ENCODE data around the gene SLC22A13. TPM values are rescaled to one million over a fixed set of nuclear protein-coding genes. Genes with fewer than 3 reads are reported as not detected.

Gene SLC22A13
- polyA plus RNA-seq, 1 donor from 2014 or later: not detected

GRCh38 chr3:38276081-38276916 is 10.7 kb downstream of the SLC22A13 start:
- Histone ChIP-seq H3K79me2 (replicated peaks; ENCODE audit: insufficient read depth, low read length) (no peaks in the 10 kb centered on the region), H3K27me3 (ENCODE audit: insufficient read depth, low read depth, low read length) (no peaks in the 10 kb centered on the region), H4K20me1 (ENCODE audit: insufficient read depth) (no peaks in the 10 kb centered on the region), H3K9ac (ENCODE audit: low read length) (no peak overlapping the region), H3K36me3 (ENCODE audit: insufficient read depth, low read length) (no peaks in the 10 kb centered on the region), H3F3A (ENCODE audit: insufficient read depth, low read length, poor library complexity, severe bottlenecking) (no peaks in the 10 kb centered on the region), H3K9me2 (ENCODE audit: insufficient read depth, low read length) (no peaks in the 10 kb centered on the region), H3K9me3 (ENCODE audit: low read length) (no peaks in the 10 kb centered on the region), H2AFZ (ENCODE audit: low read depth, low read length) (no peak overlapping the region), H3K4me2 (ENCODE audit: low read length) (no peak overlapping the region), H3K4me3 (ENCODE audit: low read length) (no peak overlapping the region), H3K27ac (ENCODE audit: low read length) (no peak overlapping the region)
- no peak for TF ChIP-seq RAD21 (conservative IDR thresholded peaks at IDR 0.05)

GRCh38 chr3:38276917-38277630 is 11.5 kb downstream of the SLC22A13 start:
- H3K9me2 ChIP-seq (ENCODE audit: insufficient read depth, low read length): no peaks in the 10 kb centered on the region
- no peak overlapping the region for H2AFZ ChIP-seq (ENCODE audit: low read depth, low read length)
- H3K36me3 ChIP-seq (ENCODE audit: insufficient read depth, low read length): no peaks in the 10 kb centered on the region
- no peaks in the 10 kb centered on the region for H4K20me1 ChIP-seq (ENCODE audit: insufficient read depth)
- H3K4me2 ChIP-seq (ENCODE audit: low read length): no peak overlapping the region
- no peak overlapping the region for H3K9ac ChIP-seq (ENCODE audit: low read length)
- TF ChIP-seq RAD21 (conservative IDR thresholded peaks at IDR 0.05): no peak
- TF ChIP-seq MXI1 (conservative IDR thresholded peaks at IDR 0.05; ENCODE audit: poor library complexity, severe bottlenecking): no peak
- TF ChIP-seq POLR2AphosphoS5 (IDR thresholded peaks at IDR 0.05): no peak
- no peak for TF ChIP-seq EP300 (conservative IDR thresholded peaks at IDR 0.05; ENCODE audit: poor library complexity, severe bottlenecking)
- TF ChIP-seq EZH2 (IDR thresholded peaks at IDR 0.05; ENCODE audit: borderline replicate concordance, insufficient read depth, low read length, poor library complexity, severe bottlenecking): no peak
- no peak overlapping the region for H3K27ac ChIP-seq (ENCODE audit: low read length)
- no peaks in the 10 kb centered on the region for H3F3A ChIP-seq (ENCODE audit: insufficient read depth, low read length, poor library complexity, severe bottlenecking)
- no peaks in the 10 kb centered on the region for H3K9me3 ChIP-seq (ENCODE audit: low read length)
- H3K4me3 ChIP-seq (ENCODE audit: low read length): no peak overlapping the region
- no peaks in the 10 kb centered on the region for H3K27me3 ChIP-seq (ENCODE audit: insufficient read depth, low read depth, low read length)
- no peaks in the 10 kb centered on the region for H3K79me2 ChIP-seq (replicated peaks; ENCODE audit: insufficient read depth, low read length)

- Histone ChIP-seq H3F3A (ENCODE audit: insufficient read depth, low read length, poor library complexity, severe bottlenecking) (no peaks in the 10 kb centered on the region), H3K4me3 (ENCODE audit: low read length) (no peak overlapping the region), H3K27me3 (ENCODE audit: insufficient read depth, low read depth, low read length) (no peaks in the 10 kb centered on the region), H4K20me1 (ENCODE audit: insufficient read depth) (no peaks in the 10 kb centered on the region), H3K9me2 (ENCODE audit: insufficient read depth, low read length) (no peaks in the 10 kb centered on the region), H3K9ac (ENCODE audit: low read length) (no peak overlapping the region), H3K4me2 (ENCODE audit: low read length) (no peak overlapping the region), H3K27ac (ENCODE audit: low read length) (no peak overlapping the region), H2AFZ (ENCODE audit: low read depth, low read length) (no peak overlapping the region), H3K79me2 (replicated peaks; ENCODE audit: insufficient read depth, low read length) (no peaks in the 10 kb centered on the region), H3K36me3 (ENCODE audit: insufficient read depth, low read length) (no peaks in the 10 kb centered on the region), H3K9me3 (ENCODE audit: low read length) (no peaks in the 10 kb centered on the region)
- TF ChIP-seq SMC3 (conservative IDR thresholded peaks at IDR 0.05; ENCODE audit: poor library complexity): no peak
- TF ChIP-seq REST (IDR thresholded peaks at IDR 0.05; ENCODE audit: borderline replicate concordance): no peak
- no peak for TF ChIP-seq EP300 (conservative IDR thresholded peaks at IDR 0.05; ENCODE audit: poor library complexity, severe bottlenecking)
- no peak for TF ChIP-seq MXI1 (conservative IDR thresholded peaks at IDR 0.05; ENCODE audit: poor library complexity, severe bottlenecking)
- TF ChIP-seq RAD21 (conservative IDR thresholded peaks at IDR 0.05): no peak
- TF ChIP-seq POLR2AphosphoS5 (IDR thresholded peaks at IDR 0.05): no peak
- TF ChIP-seq CTCF (IDR thresholded peaks at IDR 0.05; ENCODE audit: poor library complexity, severe bottlenecking): no peak
- TF ChIP-seq EZH2 (IDR thresholded peaks at IDR 0.05; ENCODE audit: borderline replicate concordance, insufficient read depth, low read length, poor library complexity, severe bottlenecking): no peak
- no peak for TF ChIP-seq TAF1 (IDR thresholded peaks at IDR 0.05; ENCODE audit: low read depth)
These were observed 13.2 kb downstream of the SLC22A13 start for GRCh38 chr3:38278841-38279240.

All from neural cell (in vitro differentiated cells).